22Rv1 (cell line): ENCODE data around the gene ITPKB.

ENCODE experiments used
- H3K27ac ChIP-seq: fragments of 450-650 bp; 2 replicates; pipeline ENCODE4 v1.5.1; 2017
- ZFX ChIP-seq: fragments of 450-650 bp; IDR thresholded peaks from 2 replicates; pipeline ENCODE4 v1.6.1; 2017; ENCODE audit warnings: antibody characterized with exemption, borderline replicate concordance
- TF ChIP-seq, protein P1 (sequence below): fragments of 450-650 bp; IDR thresholded peaks from 2 replicates; pipeline ENCODE4 v1.5.1; 2017; ENCODE audit warnings: mild to moderate bottlenecking

The ITPKB gene

DNA sequence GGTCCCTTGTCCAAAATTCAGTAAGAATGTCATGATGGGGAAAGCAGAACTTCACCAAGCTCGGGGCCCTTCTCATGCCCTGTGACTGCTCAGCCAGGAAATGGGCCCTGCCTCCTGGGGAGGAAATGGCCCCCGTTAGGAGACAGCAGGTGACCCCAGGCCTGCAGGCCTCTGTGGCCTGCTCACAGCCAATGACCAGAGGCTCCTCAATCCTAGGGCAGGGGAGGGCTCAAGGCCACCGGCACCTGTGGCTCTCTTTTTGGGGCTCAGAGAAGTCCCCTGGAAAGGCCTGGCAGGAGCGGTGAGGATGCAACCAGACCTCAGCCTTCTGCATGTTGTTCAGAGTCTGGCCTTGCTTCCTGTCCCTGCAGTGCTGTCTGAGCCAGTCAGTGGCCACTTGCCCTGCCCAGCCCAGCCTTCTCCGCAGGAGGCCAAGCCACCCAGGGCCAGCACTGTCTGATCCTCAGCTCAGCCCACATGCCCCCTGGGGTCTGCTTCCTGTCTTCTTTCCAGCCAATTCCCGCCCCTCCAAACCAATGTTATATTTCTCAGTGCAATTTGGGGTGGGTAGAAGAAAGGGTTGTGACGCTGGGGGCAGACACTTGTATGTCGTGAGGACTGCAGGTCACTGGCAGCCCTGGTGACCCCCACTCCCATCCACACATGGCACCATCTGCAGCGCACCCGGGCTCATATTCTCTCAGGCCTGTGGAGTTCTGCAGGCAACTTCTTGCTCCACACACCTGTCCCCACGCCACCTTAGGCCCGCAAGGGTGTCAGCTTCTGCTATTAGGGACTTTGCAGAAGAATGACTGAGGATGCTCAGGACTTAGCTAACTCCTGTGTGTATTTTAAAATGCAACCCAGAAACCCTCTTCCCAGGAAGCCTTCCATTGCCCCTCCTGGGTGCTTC, 83.6 kb downstream of the ITPKB start:
- no peak for TF ChIP-seq ZFX
- TF ChIP-seq, protein P1, sequence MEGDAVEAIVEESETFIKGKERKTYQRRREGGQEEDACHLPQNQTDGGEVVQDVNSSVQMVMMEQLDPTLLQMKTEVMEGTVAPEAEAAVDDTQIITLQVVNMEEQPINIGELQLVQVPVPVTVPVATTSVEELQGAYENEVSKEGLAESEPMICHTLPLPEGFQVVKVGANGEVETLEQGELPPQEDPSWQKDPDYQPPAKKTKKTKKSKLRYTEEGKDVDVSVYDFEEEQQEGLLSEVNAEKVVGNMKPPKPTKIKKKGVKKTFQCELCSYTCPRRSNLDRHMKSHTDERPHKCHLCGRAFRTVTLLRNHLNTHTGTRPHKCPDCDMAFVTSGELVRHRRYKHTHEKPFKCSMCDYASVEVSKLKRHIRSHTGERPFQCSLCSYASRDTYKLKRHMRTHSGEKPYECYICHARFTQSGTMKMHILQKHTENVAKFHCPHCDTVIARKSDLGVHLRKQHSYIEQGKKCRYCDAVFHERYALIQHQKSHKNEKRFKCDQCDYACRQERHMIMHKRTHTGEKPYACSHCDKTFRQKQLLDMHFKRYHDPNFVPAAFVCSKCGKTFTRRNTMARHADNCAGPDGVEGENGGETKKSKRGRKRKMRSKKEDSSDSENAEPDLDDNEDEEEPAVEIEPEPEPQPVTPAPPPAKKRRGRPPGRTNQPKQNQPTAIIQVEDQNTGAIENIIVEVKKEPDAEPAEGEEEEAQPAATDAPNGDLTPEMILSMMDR: no peak
- no peak overlapping the region for H3K27ac ChIP-seq

- no peak for TF ChIP-seq ZFX
- TF ChIP-seq, protein P1: no peak
- no peak overlapping the region for H3K27ac ChIP-seq
These were observed 84.4 kb downstream of the ITPKB start for GRCh38 chr1:226654668-226655055.

- TF ChIP-seq, protein P1: no peak
- TF ChIP-seq ZFX: no peak
- H3K27ac ChIP-seq: no peak overlapping the region
These were observed 84.9 kb downstream of the ITPKB start for GRCh38 chr1:226654046-226654667.

DNA sequence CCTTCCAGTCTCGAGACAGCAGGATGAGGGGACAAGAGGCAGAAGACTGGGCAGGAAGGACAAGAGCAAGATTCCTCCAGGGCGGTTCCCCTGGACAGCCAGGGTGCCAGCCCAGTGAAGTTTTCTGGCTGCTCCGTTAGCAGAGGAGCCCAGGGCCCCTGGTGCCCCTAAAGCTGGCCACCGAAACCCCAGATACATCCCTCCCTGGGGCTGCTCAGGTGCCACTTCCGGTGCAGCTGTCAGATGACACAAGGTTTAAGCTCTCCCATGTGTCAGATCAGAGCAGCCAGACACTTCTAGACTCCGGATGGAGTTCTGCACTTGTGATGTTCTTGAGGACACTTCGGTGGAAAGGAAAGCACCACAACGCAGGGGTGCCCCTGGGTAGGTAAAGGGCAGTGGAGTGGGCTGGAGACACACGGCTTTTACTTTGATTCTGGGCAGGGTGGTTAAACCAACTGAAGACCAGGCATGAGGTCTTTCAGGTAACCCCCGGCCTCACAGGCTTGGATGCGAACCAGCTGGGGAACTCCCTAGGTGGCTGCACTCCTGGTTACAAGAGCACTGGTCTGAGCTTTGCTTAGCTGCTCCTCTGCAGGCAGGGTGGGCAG, 85.7 kb downstream of the ITPKB start:
- H3K27ac ChIP-seq: no peak overlapping the region
- TF ChIP-seq ZFX: no peak
- TF ChIP-seq, protein P1: no peak

DNA sequence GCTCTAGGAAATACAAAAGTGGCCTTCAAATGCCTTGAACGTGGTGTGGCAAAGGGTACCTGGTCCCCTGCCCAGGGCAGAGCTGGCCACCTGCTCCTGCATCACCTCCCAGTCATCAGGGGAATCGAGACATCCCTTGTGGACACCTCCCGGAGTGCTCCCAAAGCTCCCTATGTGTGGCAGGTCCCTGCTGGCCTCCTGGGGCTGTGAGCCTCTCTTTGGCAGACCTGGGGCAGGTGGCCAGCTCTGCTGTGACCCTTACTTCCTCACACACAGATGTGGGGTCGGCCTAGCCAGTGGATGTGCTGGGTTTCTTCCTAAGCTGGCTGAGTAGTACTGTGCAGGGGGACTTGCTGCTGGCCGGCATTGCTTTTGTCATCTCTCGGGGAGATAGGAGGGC, 86.5 kb downstream of the ITPKB start:
- H3K27ac ChIP-seq: no peak overlapping the region
- no peak for TF ChIP-seq ZFX
- TF ChIP-seq, protein P1: no peak

DNA sequence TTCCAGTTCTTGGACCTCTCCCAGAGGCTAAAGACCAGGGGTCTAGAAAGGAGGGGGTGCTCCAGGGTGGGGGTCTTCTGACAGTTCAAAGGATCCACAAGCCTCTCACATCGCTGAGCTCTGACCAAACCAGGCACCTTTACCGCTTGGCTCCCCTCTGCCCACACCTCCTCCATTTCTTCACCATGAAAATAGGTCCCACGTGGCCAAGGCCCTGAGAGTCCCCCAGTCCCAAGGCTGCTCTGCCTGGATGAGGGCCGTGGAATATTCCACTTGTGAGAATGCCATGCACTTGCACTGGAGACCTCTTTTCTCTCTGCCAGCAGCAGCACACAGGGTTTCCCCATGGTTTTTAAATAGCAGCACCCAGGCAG, 87.4 kb downstream of the ITPKB start:
- no peak overlapping the region for H3K27ac ChIP-seq
- TF ChIP-seq, protein P1: no peak
- no peak for TF ChIP-seq ZFX
